HepG2 (cell line): Measurements from ENCODE around the gene MC1R. TPM values are rescaled to one million over a fixed set of nuclear protein-coding genes. Genes with fewer than 3 reads are reported as not detected.
A peak's percentile ranks its signal among the peaks of the same experiment; 100 is the strongest.

ENCODE experiments used
- ARID4A ChIP-seq: sonication (generic); formaldehyde crosslinking; IDR thresholded peaks from 2 replicates; pipeline ENCODE4 v1.5.0; 2020; ENCODE audit warnings: mild to moderate bottlenecking, missing genetic modification reagents, borderline replicate concordance
- BCL6 ChIP-seq: IDR thresholded peaks from 2 replicates; pipeline ENCODE4 v1.6.1; 2016; ENCODE audit warnings: missing genetic modification reagents, missing compliant biosample characterization
- CEBPZ ChIP-seq: IDR thresholded peaks from 2 replicates; pipeline ENCODE4 v1.6.1; 2012; ENCODE audit warnings: low read length, improper control_type of control experiment
- KAT8 ChIP-seq: IDR thresholded peaks from 2 replicates; pipeline ENCODE4 v1.6.1; 2016; ENCODE audit warnings: missing genetic modification reagents, missing compliant biosample characterization
- KDM2A ChIP-seq: sonication (generic); formaldehyde crosslinking; IDR thresholded peaks from 2 replicates; pipeline ENCODE4 v1.4.0; 2020; ENCODE audit warnings: low read depth, missing genetic modification reagents, borderline replicate concordance
- NFKB2 ChIP-seq: sonication (generic); formaldehyde crosslinking; IDR thresholded peaks from 2 replicates; pipeline ENCODE4 v1.4.0; 2020; ENCODE audit warnings: missing genetic modification reagents, borderline replicate concordance
- SAP130 ChIP-seq: IDR thresholded peaks from 2 replicates; pipeline ENCODE4 v1.6.1; 2016; ENCODE audit warnings: low read depth
- ZNF274 ChIP-seq: sonication (generic); formaldehyde crosslinking; IDR thresholded peaks from 2 replicates; pipeline ENCODE4 v1.5.1; 2020; ENCODE audit warnings: mild to moderate bottlenecking, missing genetic modification reagents
- ZNF574 ChIP-seq: sonication (generic); formaldehyde crosslinking; IDR thresholded peaks from 2 replicates; pipeline ENCODE4 v1.4.0; 2020; ENCODE audit warnings: missing genetic modification reagents
- ZNF7 ChIP-seq: IDR thresholded peaks from 2 replicates; pipeline ENCODE4 v1.6.1; 2016; ENCODE audit warnings: missing biosample characterization, missing genetic modification reagents
- ZSCAN20 ChIP-seq: sonication (generic); formaldehyde crosslinking; IDR thresholded peaks from 2 replicates; pipeline ENCODE4 v1.4.0; 2020; ENCODE audit warnings: missing genetic modification reagents, mild to moderate bottlenecking, borderline replicate concordance
- ZZZ3 ChIP-seq: sonication (generic); formaldehyde crosslinking; IDR thresholded peaks from 2 replicates; pipeline ENCODE4 v1.4.0; 2020; ENCODE audit warnings: missing genetic modification reagents, mild to moderate bottlenecking, borderline replicate concordance
- polyA plus RNA-seq, 8 experiments: library from polyadenylated mRNA; depleted of rRNA in 3 of 8; stranded (reverse) in 7 of 8; unstranded in 1 of 8; fragments of >200 nt; fragmentation: Illumina TruSeq in 4 of 8; extraction: Trizol in 4 of 8; gene quantifications; 2 replicates each; pipeline versions ENCODE4 v1.2.1 to v1.2.3, GENCODE V29; 2011 to 2016; ENCODE audit warnings: low read depth in 4 of 8, missing spikeins in 1 of 8, mixed read lengths in 1 of 8; ENCODE audit not compliant: insufficient read depth in 1 of 8
- total RNA-seq, 5 experiments: library from RNA; depleted of rRNA; stranded (reverse); fragments of >200 nt; fragmentation: Illumina TruSeq; extraction: Trizol; gene quantifications; 2 replicates each; pipeline ENCODE4 v1.2.3, GENCODE V29; 2016; ENCODE audit warnings: low read depth in 1 of 5
- TF ChIP-seq, protein P1 (sequence below): sonication (generic); formaldehyde crosslinking; IDR thresholded peaks from 2 replicates; pipeline ENCODE4 v1.4.0; 2020; ENCODE audit warnings: missing genetic modification reagents, mild to moderate bottlenecking, borderline replicate concordance

The MC1R gene
- total and polyA plus RNA-seq, 2 of the 13 experiments (the other 11 are each of a cell fraction or from before 2014, with no cell fraction given): 9.1 to 14.8 TPM

DNA sequence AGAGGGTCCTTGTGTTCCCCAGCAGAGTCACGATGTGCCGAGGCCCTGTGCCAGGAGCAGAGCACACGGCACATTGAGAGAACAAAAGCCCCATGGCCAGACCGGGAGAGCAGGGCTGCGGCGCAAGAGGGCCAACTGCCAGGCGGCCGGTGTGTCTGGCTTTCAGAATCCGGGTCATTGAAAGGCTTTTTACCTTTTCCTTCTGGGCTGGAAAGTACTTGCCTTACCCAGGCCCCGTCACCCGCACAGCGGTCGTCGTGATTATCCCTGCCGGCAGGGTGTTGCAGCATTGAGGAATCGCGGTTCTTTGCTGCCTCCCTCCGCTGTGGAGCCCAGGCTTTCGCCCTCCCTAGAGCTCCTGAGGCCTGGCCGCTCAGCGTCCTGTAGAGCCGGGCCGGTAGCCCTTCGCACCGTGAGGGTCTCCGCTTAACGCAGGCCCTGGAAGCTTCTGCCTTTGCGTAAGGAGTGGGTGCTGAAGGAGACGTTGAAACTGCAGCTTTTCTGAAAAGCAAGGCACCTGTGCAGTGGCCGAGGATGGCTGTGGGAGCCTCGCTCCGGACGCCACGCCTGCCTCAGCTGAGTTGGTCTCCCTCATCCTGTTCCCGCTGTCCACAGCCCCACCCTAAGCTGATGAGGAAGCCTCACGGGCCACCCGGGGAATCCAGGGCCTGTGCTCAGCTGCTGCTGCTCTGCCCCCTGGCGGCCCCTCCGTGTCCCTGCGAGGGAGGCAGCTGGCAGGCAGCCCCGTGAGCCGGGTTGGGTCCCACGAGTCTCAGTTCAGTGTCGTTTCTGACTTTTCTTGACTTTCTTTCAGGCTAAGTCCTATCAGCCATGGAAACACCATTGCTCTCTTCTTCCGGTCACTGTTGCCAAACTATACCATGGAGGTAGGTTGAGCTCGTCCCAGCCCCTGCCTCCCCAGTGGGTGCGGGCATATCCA is 8.6 kb upstream of the MC1R start (continued):
- TF ChIP-seq, protein P1, sequence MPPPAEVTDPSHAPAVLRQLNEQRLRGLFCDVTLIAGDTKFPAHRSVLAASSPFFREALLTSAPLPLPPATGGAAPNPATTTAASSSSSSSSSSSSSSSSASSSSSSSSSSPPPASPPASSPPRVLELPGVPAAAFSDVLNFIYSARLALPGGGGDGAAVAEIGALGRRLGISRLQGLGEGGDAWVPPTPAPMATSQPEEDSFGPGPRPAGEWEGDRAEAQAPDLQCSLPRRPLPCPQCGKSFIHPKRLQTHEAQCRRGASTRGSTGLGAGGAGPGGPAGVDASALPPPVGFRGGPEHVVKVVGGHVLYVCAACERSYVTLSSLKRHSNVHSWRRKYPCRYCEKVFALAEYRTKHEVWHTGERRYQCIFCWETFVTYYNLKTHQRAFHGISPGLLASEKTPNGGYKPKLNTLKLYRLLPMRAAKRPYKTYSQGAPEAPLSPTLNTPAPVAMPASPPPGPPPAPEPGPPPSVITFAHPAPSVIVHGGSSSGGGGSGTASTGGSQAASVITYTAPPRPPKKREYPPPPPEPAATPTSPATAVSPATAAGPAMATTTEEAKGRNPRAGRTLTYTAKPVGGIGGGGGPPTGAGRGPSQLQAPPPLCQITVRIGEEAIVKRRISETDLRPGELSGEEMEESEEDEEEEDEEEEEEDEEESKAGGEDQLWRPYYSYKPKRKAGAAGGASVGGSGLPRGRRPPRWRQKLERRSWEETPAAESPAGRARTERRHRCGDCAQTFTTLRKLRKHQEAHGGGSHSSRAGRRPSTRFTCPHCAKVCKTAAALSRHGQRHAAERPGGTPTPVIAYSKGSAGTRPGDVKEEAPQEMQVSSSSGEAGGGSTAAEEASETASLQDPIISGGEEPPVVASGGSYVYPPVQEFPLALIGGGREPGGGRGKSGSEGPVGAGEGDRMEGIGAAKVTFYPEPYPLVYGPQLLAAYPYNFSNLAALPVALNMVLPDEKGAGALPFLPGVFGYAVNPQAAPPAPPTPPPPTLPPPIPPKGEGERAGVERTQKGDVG (CRISPR knock-in tag): peak; percentile 97; the same call in 1 of the 2 replicates
- TF ChIP-seq ZNF274 (CRISPR knock-in tag) (peak; percentile 61; the same call in 1 of the 2 replicates), ZZZ3 (CRISPR knock-in tag) (no peak), BCL6 (CRISPR knock-in tag) (0 out of 2 replicates have a peak, but pooled peaks have one; percentile 7), ZNF7 (peak; percentile 3; the same call in 1 of the 2 replicates), KDM2A (CRISPR knock-in tag) (peak; percentile 85), ARID4A (peak; percentile 61; the same call in 1 of the 2 replicates), ZNF574 (CRISPR knock-in tag) (peak; percentile 61), SAP130 (CRISPR knock-in tag) (peak; percentile 30; the same call in 1 of the 2 replicates), KAT8 (CRISPR knock-in tag) (0 out of 2 replicates have a peak, but pooled peaks have one; percentile 31), CEBPZ (no peak), ZSCAN20 (0 out of 2 replicates have a peak, but pooled peaks have one; percentile 60), NFKB2 (CRISPR knock-in tag) (peak; percentile 55; the same call in 1 of the 2 replicates)
